ENCODE data around the gene MPG. TPM values are rescaled to one million over a fixed set of nuclear protein-coding genes. Genes with fewer than 3 reads are reported as not detected.

MPG gene
- total RNA-seq, 2 donors from 2014 or later = 47.7 to 84.0 TPM

DNA sequence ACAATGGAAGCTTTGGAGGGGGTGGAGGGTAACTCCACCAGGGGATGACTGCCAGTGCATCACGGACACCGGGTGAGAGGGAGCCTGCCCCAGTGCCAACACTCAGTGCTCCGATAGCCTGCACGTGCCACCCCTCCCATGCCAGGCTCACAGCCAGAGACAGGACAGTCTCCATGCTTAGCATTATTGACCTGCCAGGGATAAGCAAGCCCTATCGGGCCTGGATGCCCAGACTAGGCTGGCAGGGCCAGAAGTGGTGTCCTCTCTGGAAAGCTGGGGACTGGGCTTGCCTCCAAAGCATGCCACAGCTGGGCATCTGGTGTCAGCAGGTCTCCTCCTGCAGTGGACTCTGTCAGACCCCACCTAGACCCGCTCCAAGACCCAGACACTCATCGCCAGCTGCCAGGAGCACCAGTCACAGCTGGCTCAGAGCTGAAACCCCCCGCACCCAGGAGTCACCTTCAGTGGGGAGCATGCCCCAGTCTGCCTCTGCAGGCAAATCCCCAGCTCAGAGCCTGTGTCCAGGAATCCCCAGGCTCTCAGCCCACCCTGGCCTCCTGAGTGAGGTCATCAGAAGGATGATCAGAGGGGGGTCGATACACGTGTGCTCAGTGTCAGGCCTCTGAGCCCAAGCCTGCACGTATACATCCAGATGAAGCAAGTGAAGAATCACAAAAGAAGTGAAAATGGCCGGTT is 3.8 kb upstream of the MPG start:
- Histone ChIP-seq H3K4me3 (no peak overlapping the region), H3K27ac (peak overlapping the region; percentile 90 to 96), H3K9me3 (no peaks in the 10 kb centered on the region), H3K27me3 (no peaks in the 10 kb centered on the region), H3K36me3 (no peaks in the 10 kb centered on the region), H3K4me1 (peaks cover 0 to 90% of the 10 kb centered on the region in 2 donors)
- TF ChIP-seq, protein P1, sequence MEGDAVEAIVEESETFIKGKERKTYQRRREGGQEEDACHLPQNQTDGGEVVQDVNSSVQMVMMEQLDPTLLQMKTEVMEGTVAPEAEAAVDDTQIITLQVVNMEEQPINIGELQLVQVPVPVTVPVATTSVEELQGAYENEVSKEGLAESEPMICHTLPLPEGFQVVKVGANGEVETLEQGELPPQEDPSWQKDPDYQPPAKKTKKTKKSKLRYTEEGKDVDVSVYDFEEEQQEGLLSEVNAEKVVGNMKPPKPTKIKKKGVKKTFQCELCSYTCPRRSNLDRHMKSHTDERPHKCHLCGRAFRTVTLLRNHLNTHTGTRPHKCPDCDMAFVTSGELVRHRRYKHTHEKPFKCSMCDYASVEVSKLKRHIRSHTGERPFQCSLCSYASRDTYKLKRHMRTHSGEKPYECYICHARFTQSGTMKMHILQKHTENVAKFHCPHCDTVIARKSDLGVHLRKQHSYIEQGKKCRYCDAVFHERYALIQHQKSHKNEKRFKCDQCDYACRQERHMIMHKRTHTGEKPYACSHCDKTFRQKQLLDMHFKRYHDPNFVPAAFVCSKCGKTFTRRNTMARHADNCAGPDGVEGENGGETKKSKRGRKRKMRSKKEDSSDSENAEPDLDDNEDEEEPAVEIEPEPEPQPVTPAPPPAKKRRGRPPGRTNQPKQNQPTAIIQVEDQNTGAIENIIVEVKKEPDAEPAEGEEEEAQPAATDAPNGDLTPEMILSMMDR (IDR thresholded peaks at IDR 0.05) = no peak
- DNase-seq (ENCODE audit: low spot score) = peak; percentile 66

DNA sequence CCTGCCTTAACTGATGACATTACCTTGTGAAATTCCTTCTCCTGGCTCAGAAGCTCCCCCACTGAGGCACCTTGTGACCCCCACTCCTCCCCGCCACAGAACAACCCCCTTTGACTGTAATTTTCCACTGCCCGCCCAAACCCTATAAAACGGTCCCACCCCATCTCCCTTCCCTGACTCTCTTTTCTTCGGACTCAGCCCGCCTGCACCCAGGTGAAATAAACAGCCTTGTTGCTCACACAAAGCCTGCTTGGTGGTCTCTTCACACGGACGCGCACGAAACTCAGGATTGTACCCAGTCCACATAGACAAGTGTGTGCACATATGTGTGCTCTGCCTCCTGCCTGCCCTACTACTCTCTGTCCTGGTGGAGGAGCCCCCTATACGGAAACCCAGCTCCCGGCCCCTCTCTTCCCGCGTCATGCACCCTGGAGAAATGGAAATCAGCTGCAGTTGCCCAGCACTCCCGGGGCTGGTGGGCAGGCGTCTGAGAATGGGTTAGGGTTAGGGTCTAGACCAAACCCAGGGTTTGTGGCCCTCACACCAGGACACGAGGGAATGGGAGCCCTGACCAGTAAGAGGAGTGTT is 3.2 kb upstream of the MPG start:
- TF ChIP-seq, protein P1 (IDR thresholded peaks at IDR 0.05) = no peak
- DNase-seq (ENCODE audit: low spot score) = no peak
- Histone ChIP-seq H3K9me3 (no peaks in the 10 kb centered on the region), H3K27ac (peak overlapping the region; percentile 90 to 96), H3K27me3 (no peaks in the 10 kb centered on the region), H3K4me1 (peaks cover 0 to 90% of the 10 kb centered on the region in 2 donors), H3K36me3 (peaks cover 6% of the 10 kb centered on the region), H3K4me3 (no peak overlapping the region)

DNA sequence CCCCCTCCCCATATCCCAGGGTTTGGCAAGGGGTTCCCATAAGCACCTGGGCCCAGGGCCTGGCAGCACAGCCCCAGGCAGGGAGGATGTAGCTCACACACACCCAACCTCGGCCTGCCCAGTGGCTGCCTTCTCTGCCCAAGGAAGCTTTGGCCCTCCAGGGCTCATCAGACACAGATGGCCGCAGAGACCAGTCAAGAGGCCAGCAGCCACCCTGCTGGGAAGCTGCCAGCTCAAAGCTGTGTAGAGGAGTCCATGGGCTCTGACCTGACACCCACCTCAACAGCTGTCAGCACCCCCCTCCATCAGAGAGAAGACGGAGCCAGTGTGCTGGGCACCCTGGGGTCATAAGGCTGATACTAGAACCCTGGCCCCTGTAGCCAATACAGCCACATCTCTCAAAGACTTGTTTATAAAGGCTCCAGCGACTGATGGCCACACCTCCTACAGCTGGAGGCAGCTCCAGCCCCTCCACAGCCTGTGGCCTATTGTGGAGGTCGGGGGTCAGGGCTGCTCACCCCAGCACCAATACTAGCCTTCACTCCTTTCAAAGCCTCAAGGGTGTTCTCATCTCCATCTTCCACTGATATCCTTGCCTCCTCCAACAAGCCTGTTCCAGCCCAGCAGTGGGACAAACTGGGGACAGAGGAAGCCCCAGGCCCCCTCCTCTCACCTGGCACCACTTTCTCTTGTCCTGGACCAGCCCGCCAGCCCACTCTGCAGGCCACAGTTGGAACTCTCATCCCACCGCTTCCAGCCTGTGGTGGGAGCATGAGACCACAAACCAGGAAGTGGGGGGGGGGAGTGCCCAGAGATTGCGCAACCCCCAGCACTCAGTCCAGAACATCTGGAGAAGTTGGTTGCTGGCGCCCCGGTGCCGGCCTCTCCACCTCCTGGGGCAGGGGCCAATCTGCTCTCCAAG is 2.2 kb upstream of the MPG start:
- Histone ChIP-seq H3K4me1 (peaks cover 0 to 84% of the 10 kb centered on the region in 2 donors), H3K36me3 (peaks cover 10% of the 10 kb centered on the region), H3K27ac (peak overlapping the region; percentile 90 to 96), H3K9me3 (no peaks in the 10 kb centered on the region), H3K27me3 (no peaks in the 10 kb centered on the region), H3K4me3 (no peak overlapping the region)
- peak; percentile 92 for DNase-seq (ENCODE audit: low spot score)
- TF ChIP-seq, protein P1 (IDR thresholded peaks at IDR 0.05) = peak in 1 of 2 donors; percentile 9

DNA sequence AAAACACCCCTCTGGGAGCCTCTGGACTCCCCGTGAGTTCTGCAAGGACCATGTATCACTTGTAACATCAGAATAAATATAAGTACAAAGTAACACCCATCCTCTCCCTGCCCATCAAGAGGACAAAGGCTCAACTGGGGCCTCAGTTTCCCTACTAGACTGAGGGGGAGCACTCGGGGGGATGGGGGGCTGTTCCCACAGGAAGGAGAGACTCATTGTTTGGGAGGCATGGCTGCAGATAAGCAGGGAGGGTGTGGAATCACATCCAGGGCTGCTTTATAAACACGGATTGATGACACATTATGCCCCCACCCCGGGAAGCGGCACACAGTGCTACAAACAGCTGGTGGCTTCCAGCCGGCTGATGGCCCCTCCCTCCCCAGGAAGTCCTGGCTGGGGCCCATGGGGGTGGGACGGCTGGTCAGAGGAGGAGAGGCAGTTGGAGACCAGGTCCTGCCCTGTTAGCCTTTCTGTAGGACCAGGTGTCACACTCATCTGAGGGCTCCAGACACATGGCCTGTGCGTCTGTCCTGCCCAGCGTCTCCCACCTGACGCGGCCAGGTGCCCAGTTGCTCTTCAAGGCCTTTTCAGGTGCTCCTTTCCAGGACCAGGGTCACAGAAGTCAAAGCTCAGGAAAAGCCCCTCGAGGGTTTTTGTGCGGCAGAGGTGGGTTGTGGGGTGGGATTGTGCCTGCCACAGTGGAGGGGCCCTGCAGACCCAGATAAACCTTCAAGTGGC is 1.3 kb upstream of the MPG start:
- Histone ChIP-seq H3K27me3 (no peaks in the 10 kb centered on the region), H3K27ac (peak overlapping the region; percentile 90 to 96), H3K4me1 (peaks cover 0 to 75% of the 10 kb centered on the region in 2 donors), H3K9me3 (no peaks in the 10 kb centered on the region), H3K4me3 (peak overlapping the region; percentile 80 to 84), H3K36me3 (peaks cover 10% of the 10 kb centered on the region)
- TF ChIP-seq, protein P1 (IDR thresholded peaks at IDR 0.05) = no peak
- peak; percentile 94 for DNase-seq (ENCODE audit: low spot score)

DNA sequence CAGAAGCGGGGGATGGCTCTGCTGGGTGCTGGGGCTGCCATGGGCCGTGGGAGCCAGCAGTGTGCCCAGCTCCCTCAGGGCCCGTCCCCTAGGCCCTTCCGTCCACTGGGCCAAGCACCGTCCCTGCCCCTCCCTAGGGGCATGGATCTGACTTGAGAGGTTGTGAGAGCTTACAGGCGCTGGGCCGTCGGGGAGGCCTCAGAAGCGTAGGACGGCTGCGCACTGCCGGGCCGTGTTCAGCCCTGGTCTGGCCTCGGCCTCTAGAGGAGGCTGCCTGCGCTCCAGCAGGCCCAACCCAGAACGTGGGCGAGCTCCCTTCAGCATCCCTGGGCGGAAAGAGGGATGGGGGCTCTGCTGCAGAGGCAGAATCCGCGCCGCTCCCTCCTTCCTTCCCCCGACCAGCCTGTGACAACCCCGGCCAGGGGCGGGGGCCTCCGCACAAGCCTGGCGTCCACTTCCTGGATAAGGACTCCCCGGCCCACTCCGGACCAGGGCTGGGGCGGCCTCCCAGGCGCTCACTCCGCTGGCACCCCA is 685 bp upstream of the MPG start:
- DNase-seq (ENCODE audit: low spot score) = no peak
- no peaks in the 10 kb centered on the region for H3K27me3 ChIP-seq
- peaks cover 10% of the 10 kb centered on the region for H3K36me3 ChIP-seq
- peak overlapping the region; percentile 80 to 84 for H3K4me3 ChIP-seq
- peaks cover 0 to 72% of the 10 kb centered on the region in 2 donors for H3K4me1 ChIP-seq
- peak overlapping the region; percentile 90 to 96 for H3K27ac ChIP-seq
- TF ChIP-seq, protein P1 (IDR thresholded peaks at IDR 0.05) = no peak
- no peaks in the 10 kb centered on the region for H3K9me3 ChIP-seq

All from right atrium auricular region (tissue), 2 donors.